KMS-11 (cell line): ENCODE results near the gene MEIOSIN.

Source experiments
- H2AFZ ChIP-seq: fragments of 200-600 bp; sonication (generic); 2 replicates; pipeline ENCODE4 v1.6.1; 2016; ENCODE audit warnings: antibody characterized with exemption, mixed run types, low read depth
- H3K27ac ChIP-seq: fragments of 200-600 bp; sonication (generic); 2 replicates; pipeline ENCODE4 v1.6.1; 2016; ENCODE audit warnings: mild to moderate bottlenecking, mixed run types
- H3K27me3 ChIP-seq: fragments of 200-600 bp; sonication (generic); 2 replicates; pipeline ENCODE4 v1.6.1; 2017; ENCODE audit warnings: mild to moderate bottlenecking, low read depth, mixed run types, moderate library complexity; ENCODE audit not compliant: insufficient read depth
- H3K36me3 ChIP-seq: fragments of 200-600 bp; sonication (generic); 2 replicates; pipeline ENCODE4 v1.6.1; 2017; ENCODE audit warnings: mild to moderate bottlenecking, mixed run types; ENCODE audit not compliant: insufficient read depth
- H3K4me1 ChIP-seq: fragments of 200-600 bp; sonication (generic); 2 replicates; pipeline ENCODE4 v1.6.1; 2016; ENCODE audit warnings: mild to moderate bottlenecking, low read depth, mixed run types; ENCODE audit not compliant: poor library complexity, severe bottlenecking
- H3K4me2 ChIP-seq: fragments of 200-600 bp; sonication (generic); 2 replicates; pipeline ENCODE4 v1.7.0; 2016; ENCODE audit warnings: mild to moderate bottlenecking, mixed run types
- H3K4me3 ChIP-seq: fragments of 200-600 bp; sonication (generic); IDR thresholded peaks from 2 replicates; pipeline ENCODE4 v1.6.1; 2017; ENCODE audit warnings: low read depth, low read length, mixed read lengths; ENCODE audit not compliant: insufficient read depth
- H3K79me2 ChIP-seq: fragments of 200-600 bp; sonication (generic); 2 replicates; pipeline ENCODE4 v1.6.1; 2016; ENCODE audit warnings: low read depth, mixed run types; ENCODE audit not compliant: insufficient read depth
- H3K9ac ChIP-seq: fragments of 200-600 bp; sonication (generic); 2 replicates; pipeline ENCODE4 v1.6.1; 2016; ENCODE audit warnings: mild to moderate bottlenecking, mixed run types
- H4K20me1 ChIP-seq: fragments of 200-600 bp; sonication (generic); 2 replicates; pipeline ENCODE4 v1.6.1; 2016; ENCODE audit warnings: mild to moderate bottlenecking, mixed run types; ENCODE audit not compliant: insufficient read depth
- CTCF ChIP-seq: fragments of 200-600 bp; sonication (generic); conservative IDR thresholded peaks from 2 replicates; pipeline ENCODE4 v1.6.1; 2017; ENCODE audit warnings: low read depth, mild to moderate bottlenecking, antibody characterized with exemption, low read length, moderate library complexity, mixed read lengths

Gene MEIOSIN

GRCh38 chr19:45768655-45768983 lies 35.4 kb downstream of the MEIOSIN start:
- Histone ChIP-seq H3K4me2 (peak overlapping the region; percentile 94), H3K79me2 (no peaks in the 10 kb centered on the region), H3K4me3 (no peak overlapping the region), H3K27ac (peak overlapping the region; percentile 53), H3K27me3 (peaks cover 7% of the 10 kb centered on the region), H3K4me1 (peaks cover 17% of the 10 kb centered on the region), H3K9ac (peak overlapping the region; percentile 66; the same call in 1 of the 2 replicates), H3K36me3 (no peaks in the 10 kb centered on the region), H2AFZ (peak overlapping the region; percentile 68), H4K20me1 (no peaks in the 10 kb centered on the region)
- no peak for TF ChIP-seq CTCF

- no peak for TF ChIP-seq CTCF
- H3K79me2 ChIP-seq = no peaks in the 10 kb centered on the region
- no peaks in the 10 kb centered on the region for H4K20me1 ChIP-seq
- H3K9ac ChIP-seq = peak within 1 kb of the TSS; percentile 66; the same call in 1 of the 2 replicates
- peaks cover 6% of the 10 kb centered on the region for H3K27me3 ChIP-seq
- no peaks in the 10 kb centered on the region for H3K36me3 ChIP-seq
- no peak within 1 kb of the TSS for H3K4me3 ChIP-seq
- peak within 1 kb of the TSS; percentile 53 for H3K27ac ChIP-seq
- H3K4me1 ChIP-seq = peaks cover 17% of the 10 kb centered on the region
- peak within 1 kb of the TSS; percentile 98 for H3K4me2 ChIP-seq
- peak within 1 kb of the TSS; percentile 68 for H2AFZ ChIP-seq
These were observed 35.9 kb downstream of the MEIOSIN start, which contains the start of gene SIX5 for GRCh38 chr19:45768984-45769782. Gene SIX5, minus strand, starts transcription at chr19:45769252. Its CDS starts 408 bp downstream, at chr19:45768844.

GRCh38 chr19:45769821-45770191 lies 36.6 kb downstream of the MEIOSIN start:
- Histone ChIP-seq H3K9ac (peak overlapping the region; percentile 16; the same call in 1 of the 2 replicates), H3K27ac (peak overlapping the region; percentile 45; the same call in 1 of the 2 replicates), H3K4me2 (peak overlapping the region; percentile 98), H3K4me1 (peaks cover 17% of the 10 kb centered on the region), H4K20me1 (no peaks in the 10 kb centered on the region), H2AFZ (peak overlapping the region; percentile 43; the same call in 1 of the 2 replicates), H3K27me3 (peaks cover 6% of the 10 kb centered on the region), H3K4me3 (no peak overlapping the region), H3K36me3 (no peaks in the 10 kb centered on the region), H3K79me2 (no peaks in the 10 kb centered on the region)
- TF ChIP-seq CTCF = no peak

GRCh38 chr19:45770192-45771101 lies 37.2 kb downstream of the MEIOSIN start:
- Histone ChIP-seq H2AFZ (peak overlapping the region; percentile 43; the same call in 1 of the 2 replicates), H3K4me3 (no peak overlapping the region)
- peak; percentile 97 for TF ChIP-seq CTCF

More at GRCh38 chr19:45770192-45771101, 37.2 kb downstream of the MEIOSIN start:
- Histone ChIP-seq H3K36me3 (no peaks in the 10 kb centered on the region), H3K4me1 (peaks cover 17% of the 10 kb centered on the region), H4K20me1 (no peaks in the 10 kb centered on the region), H3K9ac (peak overlapping the region; percentile 16; the same call in 1 of the 2 replicates), H3K4me2 (peak overlapping the region; percentile 98), H3K79me2 (no peaks in the 10 kb centered on the region), H3K27ac (peak overlapping the region; percentile 45; the same call in 1 of the 2 replicates), H3K27me3 (peaks cover 6% of the 10 kb centered on the region)
